ACC112 (cell line): Measurements from ENCODE around the gene CYP2W1.

Source experiments
- H2AFZ ChIP-seq: fragments of 200-600 bp; sonication (generic); one replicate; pipeline ENCODE4 v1.6.0; 2017; ENCODE audit warnings: antibody characterized with exemption, low read length; ENCODE audit not compliant: unreplicated experiment
- H3K27ac ChIP-seq: fragments of 200-600 bp; sonication (generic); 2 replicates; pipeline ENCODE4 v1.5.1; 2014; ENCODE audit warnings: low read depth, mild to moderate bottlenecking, antibody characterized with exemption, low read length, moderate library complexity
- H3K27me3 ChIP-seq: fragments of 200-600 bp; sonication (generic); 2 replicates; pipeline ENCODE4 v1.6.1; 2014; ENCODE audit warnings: mild to moderate bottlenecking, antibody characterized with exemption, low read length, moderate library complexity, mixed read lengths; ENCODE audit not compliant: insufficient read depth
- H3K36me3 ChIP-seq: fragments of 200-600 bp; sonication (generic); 2 replicates; pipeline ENCODE4 v1.6.1; 2016; ENCODE audit warnings: mild to moderate bottlenecking, antibody characterized with exemption, low read length, moderate library complexity, mixed read lengths; ENCODE audit not compliant: insufficient read depth
- H3K4me1 ChIP-seq: fragments of 200-600 bp; sonication (generic); one replicate; pipeline ENCODE4 v1.6.1; 2016; ENCODE audit warnings: low read length, mixed read lengths; ENCODE audit not compliant: insufficient read depth, unreplicated experiment, control insufficient read depth
- H3K4me3 ChIP-seq: fragments of 200-600 bp; sonication (generic); 2 replicates; pipeline ENCODE4 v1.5.1; 2014; ENCODE audit warnings: mild to moderate bottlenecking, low read depth, low read length
- H3K79me2 ChIP-seq: fragments of 200-600 bp; sonication (generic); one replicate; pipeline ENCODE4 v1.6.0; 2016; ENCODE audit warnings: low read length; ENCODE audit not compliant: control insufficient read depth, unreplicated experiment, insufficient read depth

The CYP2W1 gene, protein sequence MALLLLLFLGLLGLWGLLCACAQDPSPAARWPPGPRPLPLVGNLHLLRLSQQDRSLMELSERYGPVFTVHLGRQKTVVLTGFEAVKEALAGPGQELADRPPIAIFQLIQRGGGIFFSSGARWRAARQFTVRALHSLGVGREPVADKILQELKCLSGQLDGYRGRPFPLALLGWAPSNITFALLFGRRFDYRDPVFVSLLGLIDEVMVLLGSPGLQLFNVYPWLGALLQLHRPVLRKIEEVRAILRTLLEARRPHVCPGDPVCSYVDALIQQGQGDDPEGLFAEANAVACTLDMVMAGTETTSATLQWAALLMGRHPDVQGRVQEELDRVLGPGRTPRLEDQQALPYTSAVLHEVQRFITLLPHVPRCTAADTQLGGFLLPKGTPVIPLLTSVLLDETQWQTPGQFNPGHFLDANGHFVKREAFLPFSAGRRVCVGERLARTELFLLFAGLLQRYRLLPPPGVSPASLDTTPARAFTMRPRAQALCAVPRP

GRCh38 chr7:983004-983615 lies at the start of gene CYP2W1:
CYP2W1 (plus strand) TSS chr7:983181; CDS start chr7:983212, 31 bp downstream.
- Histone ChIP-seq H3K79me2 (no peaks in the 10 kb centered on the region), H3K27me3 (no peaks in the 10 kb centered on the region), H3K4me3 (no peak within 1 kb of the TSS), H3K36me3 (no peaks in the 10 kb centered on the region), H2AFZ (no peak within 1 kb of the TSS), H3K27ac (no peak within 1 kb of the TSS), H3K4me1 (peaks cover 5% of the 10 kb centered on the region)

DNA sequence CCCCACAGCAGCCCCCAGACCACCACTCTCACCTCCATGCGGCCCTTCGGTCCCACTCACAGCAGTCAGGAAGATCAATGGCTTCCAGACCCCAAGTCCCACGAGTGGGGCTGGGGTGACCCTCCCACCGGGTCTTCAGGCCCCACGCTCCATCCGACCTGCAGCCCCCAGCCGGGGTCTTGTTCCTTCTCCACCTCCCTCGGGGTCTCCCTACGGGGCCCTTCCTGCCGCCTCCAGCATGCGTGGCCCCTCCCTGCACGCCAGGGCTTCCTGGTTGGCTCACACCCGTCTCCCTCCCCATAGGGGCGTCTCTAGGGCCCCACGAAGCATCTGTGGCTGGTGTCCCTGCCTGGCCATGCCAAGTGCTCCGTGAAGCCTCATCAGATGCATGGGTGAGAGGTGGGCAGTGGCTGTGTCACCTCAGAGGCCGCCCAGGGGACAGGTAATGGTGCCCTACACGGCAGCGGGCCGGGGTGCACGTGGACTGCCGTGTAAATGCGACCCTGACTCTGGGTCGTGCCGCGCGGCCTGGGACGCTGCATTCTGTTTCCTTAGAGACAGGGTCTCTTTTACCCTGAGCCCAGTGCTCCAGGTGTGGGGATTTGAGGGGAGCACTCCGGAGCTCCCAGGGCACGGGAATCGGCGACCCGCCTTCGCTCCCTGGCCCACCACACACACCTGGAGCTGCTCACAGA lies 48.4 kb upstream of the CYP2W1 start:
- Histone ChIP-seq H3K4me1 (peaks cover 6% of the 10 kb centered on the region), H3K4me3 (no peak overlapping the region), H3K27ac (no peak overlapping the region), H3K36me3 (no peaks in the 10 kb centered on the region), H3K79me2 (no peaks in the 10 kb centered on the region), H3K27me3 (no peaks in the 10 kb centered on the region), H2AFZ (no peak overlapping the region)

DNA sequence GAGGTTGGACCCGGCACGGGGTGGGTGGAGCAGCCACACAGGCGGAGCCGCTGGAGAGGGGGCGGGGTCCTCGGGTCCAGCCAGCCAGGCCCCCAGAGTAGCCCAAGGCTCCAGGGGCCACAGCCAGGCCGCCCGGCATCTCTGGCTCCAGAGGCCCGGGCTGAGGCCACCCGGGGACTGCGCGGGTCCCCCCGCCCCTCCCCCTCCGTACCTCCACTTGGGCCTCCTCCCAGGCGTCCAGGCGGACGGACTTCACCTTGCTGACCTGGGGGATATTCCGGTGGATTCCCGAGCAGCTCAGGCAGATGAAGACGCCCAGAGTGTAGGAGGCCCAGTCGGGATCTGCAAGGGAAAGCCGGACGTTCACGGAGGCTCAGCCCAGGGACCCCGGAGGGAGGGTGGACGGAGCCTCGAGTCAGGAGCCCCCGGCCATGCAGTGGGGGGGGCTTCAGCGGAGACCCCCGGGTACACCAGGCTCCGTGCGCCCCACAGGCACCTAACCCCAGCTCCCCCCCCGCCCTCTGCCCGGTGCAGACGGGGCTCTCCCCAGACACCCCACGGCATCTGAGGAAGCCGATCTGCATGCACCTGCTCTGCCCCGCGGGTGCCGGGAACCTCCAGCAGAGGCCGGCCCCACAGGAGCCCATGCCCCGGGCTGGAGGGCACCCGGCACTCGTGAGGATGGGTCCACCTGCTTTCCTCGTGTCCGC lies 47.7 kb upstream of the CYP2W1 start:
- Histone ChIP-seq H3K27ac (no peak overlapping the region), H3K27me3 (peaks cover 7% of the 10 kb centered on the region; the same call in 1 of the 2 replicates), H3K4me3 (no peak overlapping the region), H3K36me3 (no peaks in the 10 kb centered on the region), H3K4me1 (peaks cover 6% of the 10 kb centered on the region), H2AFZ (no peak overlapping the region), H3K79me2 (no peaks in the 10 kb centered on the region)

GRCh38 chr7:935874-936385 lies 47.1 kb upstream of the CYP2W1 start:
- Histone ChIP-seq H3K4me1 (peaks cover 6% of the 10 kb centered on the region), H3K27me3 (peaks cover 10% of the 10 kb centered on the region), H3K27ac (no peak overlapping the region), H3K4me3 (no peak overlapping the region), H3K36me3 (no peaks in the 10 kb centered on the region), H2AFZ (no peak overlapping the region), H3K79me2 (no peaks in the 10 kb centered on the region)

DNA sequence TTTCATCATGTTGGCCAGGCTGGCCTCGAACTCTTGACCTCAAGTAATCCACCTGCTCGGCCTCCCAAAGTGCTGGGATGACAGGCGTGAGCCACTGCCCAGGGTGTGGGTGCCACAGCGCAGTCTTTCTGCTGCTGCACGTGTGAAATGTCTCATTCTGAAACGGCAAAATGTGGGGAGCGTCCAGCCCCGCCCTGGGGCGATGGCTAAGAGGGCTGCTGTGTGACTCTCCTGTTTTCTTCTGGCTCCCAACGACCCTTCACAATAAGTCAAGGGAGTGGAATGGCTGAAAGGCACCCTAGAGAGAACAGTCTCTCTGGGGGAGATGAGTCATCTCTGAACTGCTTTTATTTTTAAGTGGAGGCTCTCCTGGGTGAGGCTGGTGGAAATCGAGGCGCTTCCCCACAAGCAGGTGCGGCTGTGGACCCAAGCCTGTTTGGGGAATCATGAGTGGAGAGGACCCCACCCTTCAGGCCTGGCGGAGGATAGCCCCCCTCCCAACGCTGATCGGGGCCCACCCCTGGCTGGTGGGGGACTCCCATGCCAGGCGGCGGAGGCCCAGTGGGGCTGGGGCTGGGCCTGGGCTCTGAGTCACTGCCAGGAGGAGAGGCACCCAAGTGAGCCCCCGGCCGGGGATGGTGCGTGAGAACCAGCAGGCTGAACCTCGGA lies 46.5 kb upstream of the CYP2W1 start:
- Histone ChIP-seq H3K4me1 (peaks cover 6% of the 10 kb centered on the region), H3K27ac (no peak overlapping the region), H3K27me3 (peaks cover 13% of the 10 kb centered on the region), H3K36me3 (no peaks in the 10 kb centered on the region), H2AFZ (no peak overlapping the region), H3K79me2 (no peaks in the 10 kb centered on the region), H3K4me3 (no peak overlapping the region)

DNA sequence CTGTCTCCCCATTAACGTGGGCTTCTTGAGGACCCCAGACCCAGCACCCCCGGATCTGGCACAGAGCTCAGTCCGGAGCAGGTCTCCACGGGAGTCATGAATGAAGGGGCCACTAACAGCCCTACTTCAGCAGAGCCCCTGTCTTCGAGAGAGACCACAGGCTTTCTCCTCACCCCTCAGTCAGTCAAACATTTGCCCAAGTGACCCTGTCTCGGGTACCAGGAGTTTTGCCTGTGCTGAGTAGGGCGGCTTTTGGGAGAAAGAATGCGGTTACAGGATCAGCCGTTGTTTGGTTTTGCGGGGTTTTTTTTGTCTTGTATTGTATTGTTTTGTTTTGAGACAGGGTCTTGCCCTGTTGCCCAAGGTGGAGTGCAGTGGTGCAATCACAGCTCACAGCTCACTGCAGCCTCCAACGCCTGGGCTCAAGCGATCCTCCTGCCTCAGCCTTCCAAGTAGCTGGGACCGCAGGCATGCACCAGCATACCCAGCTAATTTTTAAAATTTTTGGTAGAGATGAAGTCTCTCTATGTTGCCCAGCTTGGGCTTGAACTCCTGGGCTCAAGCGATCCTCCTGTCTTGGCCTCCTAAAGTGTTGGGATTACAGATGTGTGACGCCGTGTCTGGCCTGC lies 45.0 kb upstream of the CYP2W1 start:
- H3K27ac ChIP-seq: no peak overlapping the region
- no peaks in the 10 kb centered on the region for H3K36me3 ChIP-seq
- H3K27me3 ChIP-seq: peaks cover 20% of the 10 kb centered on the region
- H2AFZ ChIP-seq: no peak overlapping the region
- no peaks in the 10 kb centered on the region for H3K79me2 ChIP-seq
- H3K4me3 ChIP-seq: no peak overlapping the region
- H3K4me1 ChIP-seq: peaks cover 6% of the 10 kb centered on the region

DNA sequence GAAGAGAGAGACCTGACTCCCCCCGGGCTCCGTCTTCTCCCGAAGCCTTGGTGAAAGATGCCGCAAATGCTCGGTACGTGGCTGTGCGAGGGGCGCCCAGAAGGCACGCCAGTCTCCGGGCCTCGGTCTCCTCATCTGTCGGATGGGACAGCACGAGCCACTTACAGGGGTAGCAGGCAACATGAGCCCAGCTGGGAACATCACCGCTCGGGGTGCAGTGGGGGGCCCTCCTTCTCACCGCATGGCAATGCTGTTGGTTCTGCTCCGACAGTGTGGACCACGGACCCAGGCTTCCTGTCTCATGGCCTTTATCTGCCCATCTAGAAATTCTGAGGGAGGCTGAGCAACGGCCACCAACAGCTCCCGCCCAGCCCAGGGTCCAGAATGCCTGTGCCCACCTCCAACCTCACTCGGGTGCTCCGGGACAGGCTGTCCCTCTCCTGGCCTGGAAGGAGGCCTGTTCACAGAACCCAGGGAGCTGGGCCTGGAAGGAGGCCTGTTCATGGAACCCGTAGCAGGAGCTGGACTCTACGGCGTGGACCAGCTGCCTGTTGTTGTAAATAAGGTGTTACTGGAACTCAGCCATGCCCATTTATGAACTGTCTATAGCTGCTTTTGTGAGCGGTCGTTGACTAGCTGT lies 44.3 kb upstream of the CYP2W1 start:
- Histone ChIP-seq H3K36me3 (no peaks in the 10 kb centered on the region), H3K79me2 (no peaks in the 10 kb centered on the region), H3K27ac (no peak overlapping the region), H3K4me3 (no peak overlapping the region), H2AFZ (no peak overlapping the region), H3K27me3 (peaks cover 20% of the 10 kb centered on the region), H3K4me1 (peaks cover 6% of the 10 kb centered on the region)

DNA sequence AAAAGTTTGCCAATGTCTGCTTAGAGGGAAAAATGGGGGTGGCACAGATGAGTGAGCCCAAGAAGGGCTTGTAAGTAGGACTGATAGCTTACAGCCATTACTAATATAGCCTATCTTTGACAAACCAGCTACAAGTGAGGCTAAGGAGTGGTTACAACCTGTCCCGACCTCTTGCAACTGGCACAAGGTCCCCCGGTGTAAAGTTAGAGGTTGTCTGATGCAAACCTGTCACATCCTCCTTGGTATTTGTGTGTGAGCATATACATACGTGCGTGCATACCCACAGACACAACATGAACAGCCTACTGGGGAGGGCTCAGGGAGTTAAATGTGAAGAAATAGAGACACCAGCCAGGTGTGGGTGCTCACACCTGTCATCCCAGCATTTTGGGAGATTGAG lies 43.1 kb upstream of the CYP2W1 start:
- no peak overlapping the region for H3K27ac ChIP-seq
- no peaks in the 10 kb centered on the region for H3K79me2 ChIP-seq
- H3K4me3 ChIP-seq: no peak overlapping the region
- peaks cover 6% of the 10 kb centered on the region for H3K4me1 ChIP-seq
- H2AFZ ChIP-seq: no peak overlapping the region
- H3K27me3 ChIP-seq: peaks cover 20% of the 10 kb centered on the region
- no peaks in the 10 kb centered on the region for H3K36me3 ChIP-seq

GRCh38 chr7:940599-941408 lies 42.2 kb upstream of the CYP2W1 start:
- H3K4me3 ChIP-seq: no peak overlapping the region
- H3K36me3 ChIP-seq: no peaks in the 10 kb centered on the region
- H3K79me2 ChIP-seq: no peaks in the 10 kb centered on the region
- peaks cover 6% of the 10 kb centered on the region for H3K4me1 ChIP-seq
- no peak overlapping the region for H3K27ac ChIP-seq
- peaks cover 20% of the 10 kb centered on the region for H3K27me3 ChIP-seq
- no peak overlapping the region for H2AFZ ChIP-seq
